DND-41 (cell line): Measurements from ENCODE around the gene VASH1.

Experiments
- CTCF ChIP-seq: IDR thresholded peaks from 2 replicates; pipeline ENCODE4 v1.5.1; 2012; ENCODE audit warnings: borderline replicate concordance, low read length, moderate library complexity, mild to moderate bottlenecking; ENCODE audit not compliant: poor library complexity, severe bottlenecking; ENCODE audit errors: extremely low read depth
- EZH2 ChIP-seq: IDR thresholded peaks from 3 replicates; pipeline ENCODE4 v1.6.1; 2012; ENCODE audit warnings: borderline replicate concordance, low read depth, mild to moderate bottlenecking, moderate library complexity, low read length, inconsistent platforms; ENCODE audit not compliant: severe bottlenecking

GRCh38 chr14:76793324-76793723 is 32.1 kb downstream of the VASH1 start:
- TF ChIP-seq CTCF: no peak
- TF ChIP-seq EZH2: no peak
